Mononuclear cell (primary cell): ENCODE data around the gene OR13C2. TPM values are rescaled to one million over a fixed set of nuclear protein-coding genes. Genes with fewer than 3 reads are reported as not detected.
"Not testable (repeated sequence)": the region's sequence is repeated elsewhere in the genome, so short reads cannot be mapped to it uniquely, and the experiment has no call there.

ENCODE experiments used
- H3K27me3 ChIP-seq: 2 replicates; pipeline ENCODE4 v1.6.0; 2011; ENCODE audit warnings: low read length, control low read depth; ENCODE audit not compliant: insufficient read depth
- H3K4me1 ChIP-seq: 2 replicates; pipeline ENCODE4 v1.5.1; 2011; ENCODE audit warnings: mild to moderate bottlenecking, low read length, control low read depth; ENCODE audit not compliant: insufficient read depth
- H3K4me3 ChIP-seq: 2 replicates; pipeline ENCODE4 v1.5.1; 2011; ENCODE audit warnings: mild to moderate bottlenecking, low read length, moderate library complexity
- H3K9me3 ChIP-seq: 2 replicates; pipeline ENCODE4 v1.5.1; 2011; ENCODE audit warnings: low read depth, mild to moderate bottlenecking, control low read depth, low read length
- total RNA-seq: library from RNA; depleted of rRNA; stranded (reverse); fragments of >200 nt; gene quantifications from one replicate; pipeline ENCODE4 v1.2.3, GENCODE V29; 2012

OR13C2 gene, protein sequence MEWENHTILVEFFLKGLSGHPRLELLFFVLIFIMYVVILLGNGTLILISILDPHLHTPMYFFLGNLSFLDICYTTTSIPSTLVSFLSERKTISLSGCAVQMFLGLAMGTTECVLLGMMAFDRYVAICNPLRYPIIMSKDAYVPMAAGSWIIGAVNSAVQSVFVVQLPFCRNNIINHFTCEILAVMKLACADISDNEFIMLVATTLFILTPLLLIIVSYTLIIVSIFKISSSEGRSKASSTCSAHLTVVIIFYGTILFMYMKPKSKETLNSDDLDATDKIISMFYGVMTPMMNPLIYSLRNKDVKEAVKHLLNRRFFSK
- not detected for total RNA-seq

DNA sequence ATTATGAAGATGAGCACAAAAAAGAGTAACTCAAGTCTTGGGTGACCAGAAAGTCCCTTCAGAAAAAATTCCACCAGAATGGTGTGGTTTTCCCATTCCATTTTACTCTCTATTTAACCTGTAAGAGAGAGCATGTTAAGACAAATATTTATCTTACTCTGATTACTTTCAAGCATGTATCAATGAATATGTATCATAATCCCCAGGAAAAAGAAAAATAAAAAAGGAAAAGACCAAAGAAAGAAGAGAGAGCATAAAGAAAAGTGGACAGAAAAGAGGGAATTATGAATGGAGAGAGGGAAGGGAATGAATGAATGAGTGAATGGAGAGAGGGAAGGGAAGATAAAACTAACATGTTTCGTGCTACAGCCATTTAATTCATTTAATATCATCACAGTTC, at the start of gene OR13C2:
Gene OR13C2 (minus strand): TSS at position 101 of the 400 bp plus-strand sequence. CDS start 0 bp downstream, at position 101.
- not testable (repeated sequence) for H3K4me3 ChIP-seq, H3K27me3 ChIP-seq, H3K9me3 ChIP-seq, H3K4me1 ChIP-seq

DNA sequence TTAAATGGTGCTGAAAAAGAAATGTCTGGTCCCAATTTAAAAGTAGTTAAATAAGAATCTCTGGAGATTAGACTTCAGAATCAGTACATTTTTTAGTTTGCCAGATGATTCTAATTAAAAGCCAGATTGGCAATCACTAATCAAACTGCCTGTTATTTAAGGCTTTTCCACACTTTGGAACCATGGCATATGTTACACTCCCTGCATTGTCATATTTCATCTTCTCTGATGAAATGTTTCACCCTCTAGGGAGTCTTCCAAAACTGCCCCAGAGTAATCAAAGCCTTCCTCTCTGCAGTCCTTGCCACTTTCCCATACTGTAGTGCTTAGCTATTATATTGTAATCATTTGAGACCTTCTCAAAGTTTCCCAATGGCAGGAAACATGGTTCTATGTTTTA, 30.0 kb upstream of the OR13C2 start:
- Histone ChIP-seq H3K27me3 (no peaks in the 10 kb centered on the region), H3K9me3 (peaks cover 10% of the 10 kb centered on the region), H3K4me3 (no peak overlapping the region), H3K4me1 (no peaks in the 10 kb centered on the region)

DNA sequence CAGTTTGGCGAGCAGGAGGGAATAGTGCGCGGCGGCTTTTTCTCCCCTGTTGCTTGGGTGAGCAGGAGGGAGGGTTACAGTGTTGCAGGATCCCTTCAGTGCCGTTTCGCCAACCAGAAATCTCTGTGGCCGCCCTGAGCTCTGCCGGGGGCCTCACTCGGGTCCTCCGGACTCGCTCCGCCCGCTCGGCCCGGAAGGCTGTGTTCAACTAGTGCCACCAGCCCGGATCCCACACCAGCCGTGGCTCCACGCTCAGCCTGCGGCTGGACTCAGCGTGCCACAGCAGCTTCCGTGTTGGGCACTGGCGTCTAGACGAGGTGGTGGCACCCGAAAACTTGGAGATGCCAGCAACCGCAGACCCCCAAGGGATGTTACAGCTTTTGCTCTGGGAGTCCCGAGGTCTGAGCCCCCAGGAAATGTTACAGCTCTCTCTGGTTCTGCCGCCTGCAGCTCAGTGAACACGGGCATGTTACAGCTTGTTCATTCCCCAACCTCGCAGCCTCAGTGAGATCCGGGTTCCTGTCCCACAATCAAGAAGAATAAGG, 28.6 kb upstream of the OR13C2 start:
- no peaks in the 10 kb centered on the region for H3K4me1 ChIP-seq
- H3K27me3 ChIP-seq = no peaks in the 10 kb centered on the region
- H3K4me3 ChIP-seq = no peak overlapping the region
- H3K9me3 ChIP-seq = peaks cover 5% of the 10 kb centered on the region

DNA sequence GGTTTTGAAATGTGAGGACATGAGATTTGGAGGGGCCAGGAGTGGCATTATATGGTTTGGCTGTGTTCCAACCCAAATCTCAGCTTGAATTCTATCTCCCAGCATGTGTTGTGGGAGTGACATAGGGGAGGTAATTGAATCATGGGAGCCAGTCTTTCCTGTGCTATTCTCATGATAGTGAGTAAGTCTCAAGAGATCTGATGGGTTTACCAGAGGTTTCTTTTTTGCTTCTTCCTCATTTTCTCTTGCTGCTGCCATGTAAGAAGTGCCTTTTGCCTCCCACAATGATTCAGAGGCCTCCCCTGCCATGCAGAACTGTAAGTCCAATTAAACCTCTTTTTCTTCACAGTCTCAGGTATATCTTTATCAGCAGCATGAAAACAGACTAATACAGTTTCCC, 20.5 kb upstream of the OR13C2 start:
- not testable (repeated sequence) for H3K4me1 ChIP-seq, H3K4me3 ChIP-seq, H3K27me3 ChIP-seq, H3K9me3 ChIP-seq

DNA sequence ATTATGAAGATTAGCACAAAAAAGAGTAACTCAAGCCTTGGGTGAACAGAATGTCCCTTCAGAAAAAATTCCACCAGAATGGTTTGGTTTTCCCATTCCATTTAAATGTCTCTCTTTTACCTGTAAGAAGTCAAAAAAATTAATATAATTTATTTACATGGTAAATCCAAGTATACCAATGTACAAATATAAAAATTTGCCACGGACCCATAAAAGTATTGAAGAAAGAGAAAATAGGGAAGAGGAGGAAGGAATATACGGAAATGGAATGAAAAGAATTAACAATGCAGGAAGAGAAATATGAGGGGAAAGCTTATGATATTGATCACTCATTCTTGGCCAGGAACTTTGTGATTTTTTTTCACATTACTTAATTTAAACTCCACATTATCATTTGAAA, 12.7 kb upstream of the OR13C2 start, which contains the start of gene OR13C9:
Gene OR13C9 (minus strand): TSS at position 101 of the 400 bp plus-strand sequence. CDS start 0 bp downstream, at position 101.
- Histone ChIP-seq H3K4me3 (no peak within 1 kb of the TSS), H3K9me3 (no peaks in the 10 kb centered on the region), H3K27me3 (no peaks in the 10 kb centered on the region), H3K4me1 (no peaks in the 10 kb centered on the region)

DNA sequence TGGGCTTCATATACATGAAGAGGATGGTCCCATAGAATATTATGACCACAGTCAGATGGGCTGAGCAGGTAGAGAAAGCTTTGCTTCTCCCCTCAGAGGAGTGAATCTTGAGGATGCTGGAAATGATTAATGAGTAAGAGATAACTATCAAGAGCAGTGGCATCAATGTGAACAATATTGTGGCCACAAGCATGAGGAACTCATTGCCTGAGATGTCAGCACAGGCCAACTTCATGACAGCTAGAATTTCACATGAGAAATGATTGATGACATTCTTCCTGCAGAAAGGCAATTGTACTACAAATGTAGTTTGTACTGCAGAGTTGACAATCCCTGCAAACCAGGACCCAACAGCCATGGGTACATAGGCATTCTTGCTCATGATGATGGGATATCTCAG, 12.0 kb upstream of the OR13C2 start:
- no peaks in the 10 kb centered on the region for H3K9me3 ChIP-seq
- no peaks in the 10 kb centered on the region for H3K4me1 ChIP-seq
- no peaks in the 10 kb centered on the region for H3K27me3 ChIP-seq
- H3K4me3 ChIP-seq = no peak overlapping the region

DNA sequence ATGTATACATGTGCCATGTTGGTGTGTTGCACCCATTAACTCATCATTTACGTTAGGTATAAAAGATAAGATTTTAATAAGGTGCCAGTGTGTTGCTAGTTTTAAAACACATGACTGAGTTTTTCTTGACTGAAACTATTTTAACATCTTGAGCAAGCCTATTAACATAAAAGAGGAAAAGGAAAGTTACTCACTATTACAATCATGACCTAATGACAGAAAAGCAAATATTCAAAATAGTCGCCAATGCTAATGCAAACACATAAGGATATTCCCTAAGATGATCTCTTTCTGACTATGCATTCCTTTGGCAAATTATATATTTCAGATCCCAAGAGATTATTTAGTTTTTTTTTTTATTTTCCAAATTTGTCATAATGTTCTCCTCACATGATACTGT, 5.8 kb upstream of the OR13C2 start:
- Histone ChIP-seq H3K4me3 (no peak overlapping the region), H3K27me3 (no peaks in the 10 kb centered on the region), H3K4me1 (no peaks in the 10 kb centered on the region), H3K9me3 (no peaks in the 10 kb centered on the region)

DNA sequence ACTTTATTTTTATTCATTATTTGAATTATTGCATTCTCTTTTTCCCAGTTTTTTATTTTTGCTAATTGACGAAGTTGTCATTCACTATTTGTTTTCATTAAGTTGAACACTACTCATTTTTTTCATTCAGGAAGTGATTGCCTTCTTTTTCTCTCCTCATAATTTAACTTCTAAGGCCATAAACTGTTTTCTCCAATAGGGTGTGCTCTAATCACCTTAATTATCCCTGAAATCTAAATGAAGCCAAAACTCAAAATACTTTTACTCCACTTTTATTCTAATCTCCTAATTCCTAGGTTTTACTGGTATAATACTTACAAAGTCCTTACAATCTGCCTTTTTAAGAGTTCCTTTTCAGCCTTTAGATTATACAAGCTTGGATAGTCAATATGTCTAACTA, 2.9 kb upstream of the OR13C2 start:
- no peak overlapping the region for H3K4me3 ChIP-seq
- no peaks in the 10 kb centered on the region for H3K9me3 ChIP-seq
- H3K27me3 ChIP-seq = no peaks in the 10 kb centered on the region
- H3K4me1 ChIP-seq = no peaks in the 10 kb centered on the region

DNA sequence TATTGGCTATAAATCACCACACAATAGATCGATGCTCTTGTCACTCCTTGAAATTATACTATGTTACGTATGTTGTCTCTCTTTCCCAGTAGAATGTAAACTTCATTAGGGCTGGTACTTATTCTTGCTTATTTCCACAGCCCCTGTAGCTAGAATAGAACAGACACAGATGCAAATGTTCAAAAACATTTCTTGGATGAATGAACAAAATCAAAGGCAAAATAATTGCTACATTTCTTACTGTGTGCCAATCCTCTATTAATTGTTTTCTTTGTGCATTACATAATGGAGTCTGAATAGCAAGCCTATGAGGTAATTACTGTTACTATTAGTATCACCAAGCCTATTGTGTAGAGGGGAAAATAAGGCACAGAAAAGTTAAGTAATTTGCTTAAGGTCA, 725 bp upstream of the OR13C2 start:
- Histone ChIP-seq H3K27me3 (no peaks in the 10 kb centered on the region), H3K9me3 (no peaks in the 10 kb centered on the region), H3K4me3 (no peak overlapping the region), H3K4me1 (no peaks in the 10 kb centered on the region)

DNA sequence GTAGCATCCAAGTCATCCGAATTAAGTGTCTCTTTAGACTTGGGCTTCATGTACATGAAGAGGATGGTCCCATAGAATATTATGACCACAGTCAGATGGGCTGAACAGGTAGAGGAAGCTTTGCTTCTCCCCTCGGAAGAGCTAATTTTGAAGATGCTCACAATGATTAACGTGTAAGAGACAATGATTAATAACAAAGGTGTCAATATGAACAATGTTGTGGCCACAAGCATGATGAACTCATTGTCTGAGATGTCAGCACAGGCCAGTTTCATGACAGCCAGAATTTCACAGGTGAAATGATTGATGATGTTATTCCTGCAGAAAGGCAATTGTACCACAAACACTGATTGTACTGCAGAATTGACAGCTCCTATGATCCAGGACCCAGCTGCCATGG, 626 bp downstream of the OR13C2 start:
- no peak overlapping the region for H3K4me3 ChIP-seq
- no peaks in the 10 kb centered on the region for H3K4me1 ChIP-seq
- no peaks in the 10 kb centered on the region for H3K9me3 ChIP-seq
- H3K27me3 ChIP-seq = no peaks in the 10 kb centered on the region

DNA sequence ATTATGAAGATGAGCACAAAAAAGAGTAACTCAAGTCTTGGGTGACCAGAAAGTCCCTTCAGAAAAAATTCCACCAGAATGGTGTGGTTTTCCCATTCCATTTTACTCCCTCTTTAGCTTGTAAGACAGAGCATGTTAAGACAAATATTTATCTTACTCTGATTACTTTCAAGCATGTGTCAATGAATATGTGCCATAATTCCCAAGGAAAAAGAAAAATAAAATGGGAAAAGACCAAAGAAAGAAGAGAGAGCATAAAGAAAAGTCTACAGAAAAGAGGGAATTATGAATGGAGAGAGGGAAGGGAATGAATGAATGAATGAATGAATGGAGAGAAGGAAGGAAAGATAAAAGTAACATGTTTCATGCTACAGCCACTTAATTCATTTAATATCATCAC, 6.1 kb downstream of the OR13C2 start, which contains the start of gene OR13C5:
Gene OR13C5 (minus strand): TSS at position 101 of the 400 bp plus-strand sequence. CDS start 0 bp downstream, at position 101.
- not testable (repeated sequence) for H3K4me3 ChIP-seq, H3K4me1 ChIP-seq, H3K9me3 ChIP-seq, H3K27me3 ChIP-seq

DNA sequence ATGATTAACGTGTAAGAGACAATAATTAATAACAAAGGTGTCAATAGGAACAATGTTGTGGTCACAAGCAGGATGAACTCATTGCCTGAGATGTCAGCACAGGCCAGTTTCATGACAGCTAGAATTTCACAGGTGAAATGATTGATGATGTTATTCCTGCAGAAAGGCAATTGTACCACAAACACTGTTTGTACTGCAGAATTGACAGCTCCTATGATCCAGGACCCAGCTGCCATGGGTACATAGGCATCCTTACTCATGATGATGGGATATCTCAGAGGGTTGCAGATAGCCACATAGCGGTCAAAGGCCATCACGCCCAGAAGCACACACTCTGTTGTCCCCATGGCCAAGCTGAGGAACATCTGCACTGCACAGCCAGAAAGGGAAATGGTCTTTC, 6.7 kb downstream of the OR13C2 start:
- H3K4me3 ChIP-seq, H3K4me1 ChIP-seq, H3K27me3 ChIP-seq, H3K9me3 ChIP-seq: not testable (repeated sequence)

DNA sequence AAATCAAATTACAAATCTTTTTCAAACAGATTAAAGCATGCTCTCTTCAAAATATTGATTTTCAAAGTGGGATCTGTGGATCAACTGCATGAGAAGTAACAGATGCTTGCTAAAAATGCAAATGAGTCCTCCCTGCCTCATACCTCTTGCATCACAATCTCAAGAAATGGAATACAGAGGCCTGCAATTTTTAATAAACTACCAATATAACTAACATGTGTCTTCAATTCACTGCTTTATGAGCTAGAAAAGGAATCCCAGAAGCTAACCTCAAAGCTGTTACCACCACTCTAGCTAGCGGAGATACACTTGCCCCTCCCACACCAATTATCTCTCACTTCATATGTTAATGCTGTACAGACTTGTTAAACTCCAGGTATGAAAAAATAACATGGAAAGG, 15.8 kb downstream of the OR13C2 start:
- H3K4me3 ChIP-seq = no peak overlapping the region
- no peaks in the 10 kb centered on the region for H3K4me1 ChIP-seq
- H3K9me3 ChIP-seq = no peaks in the 10 kb centered on the region

DNA sequence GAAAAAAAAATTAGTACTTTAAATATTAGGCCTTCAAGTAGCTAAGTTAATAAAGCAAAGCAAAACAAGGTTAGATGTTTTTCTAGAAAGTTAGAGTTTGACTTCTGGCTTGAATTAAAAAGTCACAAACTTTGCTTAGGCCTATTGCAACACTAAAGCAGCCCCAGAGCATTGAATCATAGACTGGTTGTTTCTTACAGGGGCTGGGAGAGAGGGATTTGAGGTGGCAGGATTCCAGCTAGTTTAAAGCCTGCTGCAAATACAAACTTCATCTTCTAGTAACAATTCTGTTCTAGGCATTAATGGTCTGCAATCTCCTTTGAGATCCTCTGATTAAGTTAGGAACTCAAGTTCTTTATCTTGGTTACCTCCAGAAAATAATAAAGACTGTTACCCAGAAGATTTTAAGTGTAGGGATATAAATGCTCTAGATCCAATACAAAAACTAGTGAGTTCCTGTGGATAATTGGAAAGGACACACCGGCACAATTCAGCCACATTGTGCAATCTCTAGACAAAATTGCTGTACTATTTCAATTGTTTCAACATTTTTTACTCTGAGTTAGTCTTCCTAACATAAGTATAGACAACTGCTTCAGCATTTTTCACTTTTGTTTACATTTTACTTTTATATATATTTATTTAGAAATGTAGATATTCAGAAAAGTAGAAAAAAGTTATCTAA, 18.8 kb downstream of the OR13C2 start:
- H3K4me1 ChIP-seq = no peaks in the 10 kb centered on the region
- no peak overlapping the region for H3K4me3 ChIP-seq
- H3K27me3 ChIP-seq = no peaks in the 10 kb centered on the region
- H3K9me3 ChIP-seq = no peaks in the 10 kb centered on the region

More for the DNA sequence above, 15.8 kb downstream of the OR13C2 start:
- no peaks in the 10 kb centered on the region for H3K27me3 ChIP-seq

DNA sequence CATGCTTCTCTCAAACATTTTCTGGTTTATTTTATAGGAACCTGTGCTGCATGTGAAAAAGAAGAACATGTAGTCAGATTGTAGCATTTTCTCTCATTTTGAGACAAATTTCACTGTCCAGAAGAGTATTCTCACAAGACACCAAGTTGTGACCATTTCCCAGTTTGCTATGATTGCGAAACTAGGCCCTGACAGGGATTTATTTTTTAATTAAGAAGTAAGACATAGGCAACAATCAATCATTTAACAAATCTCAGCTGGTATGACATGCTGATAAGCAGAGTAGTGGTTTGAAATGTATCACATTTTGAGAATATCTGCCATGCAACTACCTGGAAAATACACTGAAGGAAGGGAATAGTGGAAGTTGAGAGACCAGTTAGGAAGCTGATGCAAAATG, 24.9 kb downstream of the OR13C2 start:
- no peaks in the 10 kb centered on the region for H3K4me1 ChIP-seq
- no peak overlapping the region for H3K4me3 ChIP-seq
- no peaks in the 10 kb centered on the region for H3K9me3 ChIP-seq
- no peaks in the 10 kb centered on the region for H3K27me3 ChIP-seq
